Tibial artery (tissue), 4 donors: ENCODE measurements around the gene SDK1.

ENCODE experiments used
- DNase-seq, 2 donors: peaks; one replicate each; pipeline ENCODE4 v3.0.0-alpha.2; 2019
- H3K27ac ChIP-seq, 2 donors: fragments of 200-600 bp; sonication (generic) in 1 of 2; 1 replicate in 1 of 2; 2 replicates in 1 of 2; pipeline ENCODE4 v1.5.1; 2018 to 2019; ENCODE audit warnings: mild to moderate bottlenecking in 1 of 2
- H3K27me3 ChIP-seq, 2 donors: fragments of 200-600 bp; sonication (generic) in 1 of 2; one replicate each; pipeline versions ENCODE4 v1.5.1 to v1.6.0; 2016 to 2019
- H3K36me3 ChIP-seq, 3 donors: fragments of 200-600 bp; sonication (generic) in 2 of 3; one replicate each; pipeline ENCODE4 v1.5.1; 2016 to 2019; ENCODE audit warnings: mild to moderate bottlenecking in 2 of 3
- H3K4me1 ChIP-seq, 4 donors: fragments of 200-600 bp; sonication (generic) in 2 of 4; 1 replicate in 3 of 4; 2 replicates in 1 of 4; pipeline ENCODE4 v1.5.1; 2016 to 2019
- H3K4me3 ChIP-seq, 2 donors: fragments of 200-600 bp; sonication (generic) in 1 of 2; 1 replicate in 1 of 2; 2 replicates in 1 of 2; pipeline ENCODE4 v1.5.1; 2018 to 2019; ENCODE audit warnings: mild to moderate bottlenecking in 2 of 2
- H3K9me3 ChIP-seq, 3 donors: fragments of 200-600 bp; sonication (generic) in 1 of 3; one replicate each; pipeline ENCODE4 v1.5.1; 2016 to 2019
- CTCF ChIP-seq, 2 experiments: fragments of 200-600 bp in 1 of 2; fragments of 450-650 bp in 1 of 2; IDR thresholded peaks; one replicate each; pipeline ENCODE4 v1.5.1; 2017 to 2019; ENCODE audit warnings: antibody characterized with exemption in 2 of 2, mild to moderate bottlenecking in 1 of 2, moderate library complexity in 1 of 2
- intact Hi-C: fragments of 100-400 bp; cut with DNase I; formaldehyde crosslinking; loops from one replicate; pipeline ENCODE4 v1.15.0; 2023; ENCODE audit warnings: low total_unique reads

The SDK1 gene

GRCh38 chr7:3987426-3987927, 686.4 kb downstream of the SDK1 start:
- intact Hi-C loops = no loop called here
- H3K4me3 ChIP-seq = no peak overlapping the region
- H3K27me3 ChIP-seq = no peaks in the 10 kb centered on the region
- H3K36me3 ChIP-seq = peaks cover 10 to 33% (median 29%) of the 10 kb centered on the region in 3 donors
- no peak overlapping the region for H3K27ac ChIP-seq
- H3K9me3 ChIP-seq = no peaks in the 10 kb centered on the region
- DNase-seq = no peak
- TF ChIP-seq CTCF (IDR thresholded peaks at IDR 0.05) = no peak
- H3K4me1 ChIP-seq = no peaks in the 10 kb centered on the region

- no peak for TF ChIP-seq CTCF (IDR thresholded peaks at IDR 0.05)
- Histone ChIP-seq H3K27ac (no peak overlapping the region), H3K27me3 (no peaks in the 10 kb centered on the region), H3K36me3 (peaks cover 10 to 33% (median 29%) of the 10 kb centered on the region in 3 donors), H3K4me3 (no peak overlapping the region), H3K4me1 (no peaks in the 10 kb centered on the region), H3K9me3 (no peaks in the 10 kb centered on the region)
- intact Hi-C loops = no loop called here
- DNase-seq = no peak
Observed at GRCh38 chr7:3989723-3990122, 688.7 kb downstream of the SDK1 start.

GRCh38 chr7:3991731-3992231, 690.7 kb downstream of the SDK1 start:
- H3K9me3 ChIP-seq = no peaks in the 10 kb centered on the region
- no peaks in the 10 kb centered on the region for H3K4me1 ChIP-seq
- no peak overlapping the region for H3K4me3 ChIP-seq
- peaks cover 10 to 33% (median 29%) of the 10 kb centered on the region in 3 donors for H3K36me3 ChIP-seq
- H3K27me3 ChIP-seq = no peaks in the 10 kb centered on the region
- intact Hi-C loops = no loop called here
- TF ChIP-seq CTCF (IDR thresholded peaks at IDR 0.05) = no peak
- no peak for DNase-seq
- H3K27ac ChIP-seq = no peak overlapping the region

GRCh38 chr7:3992841-3993240, 691.8 kb downstream of the SDK1 start:
- intact Hi-C loops = no loop called here
- Histone ChIP-seq H3K27ac (no peak overlapping the region), H3K9me3 (no peaks in the 10 kb centered on the region), H3K36me3 (peaks cover 10 to 40% (median 36%) of the 10 kb centered on the region in 3 donors), H3K27me3 (no peaks in the 10 kb centered on the region), H3K4me3 (no peak overlapping the region), H3K4me1 (no peaks in the 10 kb centered on the region)
- no peak for TF ChIP-seq CTCF (IDR thresholded peaks at IDR 0.05)
- no peak for DNase-seq

GRCh38 chr7:3994764-3995163, 693.7 kb downstream of the SDK1 start:
- Histone ChIP-seq H3K4me3 (no peak overlapping the region), H3K27me3 (no peaks in the 10 kb centered on the region), H3K36me3 (peaks cover 4 to 27% (median 25%) of the 10 kb centered on the region in 3 donors), H3K27ac (no peak overlapping the region), H3K9me3 (no peaks in the 10 kb centered on the region), H3K4me1 (no peaks in the 10 kb centered on the region)
- intact Hi-C loops = no loop called here
- no peak for TF ChIP-seq CTCF (IDR thresholded peaks at IDR 0.05)
- DNase-seq = no peak

- intact Hi-C loops = no loop called here
- H3K27ac ChIP-seq = no peak overlapping the region
Observed at GRCh38 chr7:3995187-3995586, 694.1 kb downstream of the SDK1 start.

More at GRCh38 chr7:3995187-3995586, 694.1 kb downstream of the SDK1 start:
- Histone ChIP-seq H3K27me3 (no peaks in the 10 kb centered on the region), H3K4me3 (no peak overlapping the region), H3K9me3 (no peaks in the 10 kb centered on the region), H3K36me3 (peaks cover 0 to 25% (median 21%) of the 10 kb centered on the region in 3 donors), H3K4me1 (no peaks in the 10 kb centered on the region)
- TF ChIP-seq CTCF (IDR thresholded peaks at IDR 0.05) = no peak
- no peak for DNase-seq
